WTC11 (cell line): ENCODE measurements around the gene LAMC2. TPM values are rescaled to one million over a fixed set of nuclear protein-coding genes. Genes with fewer than 3 reads are reported as not detected.
A peak's percentile ranks its signal among the peaks of the same experiment; 100 is the strongest.

Experiments
- ATAC-seq: fragments of 200-7000 bp; cut with Tn5 transposase; 2 replicates; pipeline ENCODE4 v1.10.0; 2021; ENCODE audit warnings: mild to moderate bottlenecking, moderate library complexity
- CTCF ChIA-PET: fragments of 300-600 bp; sonication (Branson Sonifier 250); formaldehyde crosslinking; loops from one replicate; lab custom pipeline; 2021; ENCODE audit warnings: antibody characterized with exemption; lab: Charles Lee
- POLR2A ChIA-PET: fragments of 350-600 bp; sonication (Branson Sonifier 250); formaldehyde crosslinking; loops from one replicate; lab custom pipeline; 2021; ENCODE audit warnings: antibody characterized with exemption; lab: Charles Lee
- DNase-seq: peaks from one replicate; pipeline ENCODE4 v3.0.0; 2021; ENCODE audit warnings: low spot score
- H3K27ac Mint-ChIP-seq: 2 replicates; pipeline ENCODE4 v1.8.0; 2021; ENCODE audit warnings: mixed read lengths
- H3K27me3 Mint-ChIP-seq: 2 replicates; pipeline ENCODE4 v1.8.0; 2021; ENCODE audit warnings: low read depth, mild to moderate bottlenecking, moderate library complexity, mixed read lengths
- H3K36me3 Mint-ChIP-seq: 2 replicates; pipeline ENCODE4 v1.8.0; 2021; ENCODE audit warnings: mixed read lengths
- H3K4me1 Mint-ChIP-seq: 2 replicates; pipeline ENCODE4 v1.8.0; 2022; ENCODE audit warnings: mixed read lengths
- H3K4me3 Mint-ChIP-seq: 2 replicates; pipeline ENCODE4 v1.8.0; 2021; ENCODE audit warnings: mild to moderate bottlenecking, moderate library complexity, mixed read lengths
- H3K9me3 Mint-ChIP-seq: 2 replicates; pipeline ENCODE4 v1.8.0; 2021; ENCODE audit warnings: mixed read lengths
- CREB1 ChIP-seq: sonication (generic); formaldehyde crosslinking; IDR thresholded peaks from 2 replicates; pipeline ENCODE4 v1.8.0; 2023; ENCODE audit warnings: mild to moderate bottlenecking, missing genetic modification reagents
- EMX1 ChIP-seq: fragments of 250-450 bp; sonication (Bioruptor Pico); IDR thresholded peaks from 2 replicates; pipeline ENCODE4 v1.8.0; 2021; ENCODE audit warnings: mild to moderate bottlenecking
- FOXJ3 ChIP-seq: sonication (generic); formaldehyde crosslinking; IDR thresholded peaks from 2 replicates; pipeline ENCODE4 v1.9.0; 2021; ENCODE audit warnings: missing genetic modification reagents, mild to moderate bottlenecking, borderline replicate concordance
- FOXP1 ChIP-seq: sonication (generic); formaldehyde crosslinking; IDR thresholded peaks from 2 replicates; pipeline ENCODE4 v1.8.0; 2022; ENCODE audit warnings: missing genetic modification reagents, mild to moderate bottlenecking, moderate library complexity, borderline replicate concordance
- GABPB1 ChIP-seq: sonication (generic); formaldehyde crosslinking; IDR thresholded peaks from 2 replicates; pipeline ENCODE4 v1.8.1; 2023; ENCODE audit warnings: mild to moderate bottlenecking, missing genetic modification reagents
- GRHL2 ChIP-seq: fragments of 250-450 bp; sonication (Bioruptor Pico); IDR thresholded peaks from 2 replicates; pipeline ENCODE4 v1.8.0; 2022; ENCODE audit warnings: mild to moderate bottlenecking, moderate library complexity; ENCODE audit not compliant: insufficient replicate concordance, severe bottlenecking
- JUN ChIP-seq: sonication (generic); formaldehyde crosslinking; IDR thresholded peaks from 2 replicates; pipeline ENCODE4 v1.8.0; 2023; ENCODE audit warnings: mild to moderate bottlenecking, missing genetic modification reagents
- NFATC4 ChIP-seq: fragments of 250-450 bp; sonication (Bioruptor Pico); IDR thresholded peaks from 2 replicates; pipeline ENCODE4 v1.9.0; 2021; ENCODE audit warnings: mild to moderate bottlenecking
- NFE2L1 ChIP-seq: sonication (generic); formaldehyde crosslinking; IDR thresholded peaks from 2 replicates; pipeline ENCODE4 v1.8.1; 2023; ENCODE audit warnings: missing genetic modification reagents
- NR2C2 ChIP-seq: sonication (generic); formaldehyde crosslinking; IDR thresholded peaks from 2 replicates; pipeline ENCODE4 v1.8.0; 2022; ENCODE audit warnings: mild to moderate bottlenecking, missing genetic modification reagents
- NR3C1 ChIP-seq: sonication (generic); formaldehyde crosslinking; conservative IDR thresholded peaks from 2 replicates; pipeline ENCODE4 v1.8.1; 2023; ENCODE audit warnings: low read depth, mild to moderate bottlenecking, missing genetic modification reagents
- PREB ChIP-seq: sonication (generic); formaldehyde crosslinking; IDR thresholded peaks from 2 replicates; pipeline ENCODE4 v1.8.1; 2022; ENCODE audit warnings: mild to moderate bottlenecking, missing genetic modification reagents, moderate library complexity, borderline replicate concordance
- SMAD4 ChIP-seq: sonication (generic); formaldehyde crosslinking; IDR thresholded peaks from 2 replicates; pipeline ENCODE4 v1.8.0; 2022; ENCODE audit warnings: mild to moderate bottlenecking, missing genetic modification reagents
- SP1 ChIP-seq: sonication (generic); formaldehyde crosslinking; conservative IDR thresholded peaks from 2 replicates; pipeline ENCODE4 v1.8.1; 2022; ENCODE audit warnings: missing genetic modification reagents
- ZNF121 ChIP-seq: sonication (generic); formaldehyde crosslinking; IDR thresholded peaks from 2 replicates; pipeline ENCODE4 v1.8.0; 2023; ENCODE audit warnings: missing genetic modification reagents
- ZNF232 ChIP-seq: sonication (generic); formaldehyde crosslinking; IDR thresholded peaks from 2 replicates; pipeline ENCODE4 v1.8.0; 2022; ENCODE audit warnings: mild to moderate bottlenecking, missing genetic modification reagents
- total RNA-seq: library from RNA; stranded (reverse); gene quantifications from 3 replicates; pipeline ENCODE4 v1.2.3, GENCODE V29; 2021
- TF ChIP-seq, protein P1 (sequence below): fragments of 250-450 bp; sonication (Bioruptor Pico); IDR thresholded peaks from 2 replicates; pipeline ENCODE4 v1.9.0; 2021; ENCODE audit warnings: moderate library complexity, mild to moderate bottlenecking, inconsistent platforms, borderline replicate concordance
- TF ChIP-seq, protein P2 (sequence below): fragments of 250-450 bp; sonication (Bioruptor Pico); IDR thresholded peaks from 2 replicates; pipeline ENCODE4 v1.8.0; 2021; ENCODE audit warnings: mild to moderate bottlenecking
- TF ChIP-seq, protein P3 (sequence below): sonication (generic); formaldehyde crosslinking; IDR thresholded peaks from 2 replicates; pipeline ENCODE4 v1.8.1; 2022; ENCODE audit warnings: low read depth, missing genetic modification reagents, borderline replicate concordance
- TF ChIP-seq, protein P4 (sequence below): sonication (generic); formaldehyde crosslinking; IDR thresholded peaks from 2 replicates; pipeline ENCODE4 v1.8.1; 2022; ENCODE audit warnings: low read depth, mild to moderate bottlenecking, moderate library complexity, missing genetic modification reagents, borderline replicate concordance
- TF ChIP-seq, protein P5 (sequence below): sonication (generic); formaldehyde crosslinking; IDR thresholded peaks from 2 replicates; pipeline ENCODE4 v1.8.1; 2023; ENCODE audit warnings: mild to moderate bottlenecking, missing genetic modification reagents
- TF ChIP-seq, protein P6 (sequence below): fragments of 250-450 bp; sonication (Bioruptor Pico); conservative IDR thresholded peaks from 2 replicates; pipeline ENCODE4 v1.9.0; 2021; ENCODE audit warnings: mild to moderate bottlenecking

LAMC2 gene
- total RNA-seq, 1 experiment from 2014 or later, result 7.9 TPM

- POLR2A ChIA-PET, result no interaction called here
- TF ChIP-seq, protein P1, sequence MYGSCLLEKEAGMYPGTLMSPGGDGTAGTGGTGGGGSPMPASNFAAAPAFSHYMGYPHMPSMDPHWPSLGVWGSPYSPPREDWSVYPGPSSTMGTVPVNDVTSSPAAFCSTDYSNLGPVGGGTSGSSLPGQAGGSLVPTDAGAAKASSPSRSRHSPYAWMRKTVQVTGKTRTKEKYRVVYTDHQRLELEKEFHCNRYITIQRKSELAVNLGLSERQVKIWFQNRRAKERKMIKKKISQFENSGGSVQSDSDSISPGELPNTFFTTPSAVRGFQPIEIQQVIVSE, result no peak
- TF ChIP-seq SP1 (CRISPR knock-in tag) (no peak), GABPB1 (CRISPR knock-in tag) (no peak), FOXP1 (CRISPR knock-in tag) (no peak), NR3C1 (CRISPR knock-in tag) (no peak), PREB (CRISPR knock-in tag) (no peak)
- TF ChIP-seq, protein P2, sequence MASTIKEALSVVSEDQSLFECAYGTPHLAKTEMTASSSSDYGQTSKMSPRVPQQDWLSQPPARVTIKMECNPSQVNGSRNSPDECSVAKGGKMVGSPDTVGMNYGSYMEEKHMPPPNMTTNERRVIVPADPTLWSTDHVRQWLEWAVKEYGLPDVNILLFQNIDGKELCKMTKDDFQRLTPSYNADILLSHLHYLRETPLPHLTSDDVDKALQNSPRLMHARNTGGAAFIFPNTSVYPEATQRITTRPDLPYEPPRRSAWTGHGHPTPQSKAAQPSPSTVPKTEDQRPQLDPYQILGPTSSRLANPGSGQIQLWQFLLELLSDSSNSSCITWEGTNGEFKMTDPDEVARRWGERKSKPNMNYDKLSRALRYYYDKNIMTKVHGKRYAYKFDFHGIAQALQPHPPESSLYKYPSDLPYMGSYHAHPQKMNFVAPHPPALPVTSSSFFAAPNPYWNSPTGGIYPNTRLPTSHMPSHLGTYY (CRISPR knock-in tag), result no peak
- TF ChIP-seq, all 79 proteins: peak for 0
- ATAC-seq (no peak), DNase-seq (no peak)
- peaks cover 27% of the 10 kb centered on the region for H3K4me1 Mint-ChIP-seq
- CTCF ChIA-PET, result interaction anchor here (1.1 kb wide), 1 partner anchor 22 kb away, joined by 3 read pairs; no protein-coding TSS in a partner anchor
- H3K27me3 Mint-ChIP-seq, result no peaks in the 10 kb centered on the region
- H3K9me3 Mint-ChIP-seq, result no peaks in the 10 kb centered on the region
- H3K27ac Mint-ChIP-seq, result no peak overlapping the region
- H3K36me3 Mint-ChIP-seq, result no peaks in the 10 kb centered on the region
- no peak overlapping the region for H3K4me3 Mint-ChIP-seq
These were observed 52.0 kb downstream of the LAMC2 start for GRCh38 chr1:183238071-183238470.

GRCh38 chr1:183239220-183239742 lies 53.2 kb downstream of the LAMC2 start:
- no peak for DNase-seq
- ATAC-seq, result no peak
- CTCF ChIA-PET, result interaction anchor here (1.2 to 1.3 kb wide), 2 partner anchors 11 to 39 kb away, joined by 3 to 5 read pairs; no protein-coding TSS in a partner anchor
- Mint-ChIP-seq H3K4me1 (peaks cover 21% of the 10 kb centered on the region), H3K27ac (peak overlapping the region; percentile 3; the same call in 1 of the 2 replicates), H3K4me3 (no peak overlapping the region), H3K27me3 (no peaks in the 10 kb centered on the region), H3K9me3 (no peaks in the 10 kb centered on the region), H3K36me3 (no peaks in the 10 kb centered on the region)
- POLR2A ChIA-PET, result no interaction called here
- no peak for TF ChIP-seq ZNF121 (CRISPR knock-in tag)
- no peak for TF ChIP-seq FOXJ3
- TF ChIP-seq SMAD4, result no peak
- TF ChIP-seq ZNF232, result no peak
- TF ChIP-seq NFATC4, result no peak
- TF ChIP-seq NFE2L1, result no peak
- TF ChIP-seq, protein P3, sequence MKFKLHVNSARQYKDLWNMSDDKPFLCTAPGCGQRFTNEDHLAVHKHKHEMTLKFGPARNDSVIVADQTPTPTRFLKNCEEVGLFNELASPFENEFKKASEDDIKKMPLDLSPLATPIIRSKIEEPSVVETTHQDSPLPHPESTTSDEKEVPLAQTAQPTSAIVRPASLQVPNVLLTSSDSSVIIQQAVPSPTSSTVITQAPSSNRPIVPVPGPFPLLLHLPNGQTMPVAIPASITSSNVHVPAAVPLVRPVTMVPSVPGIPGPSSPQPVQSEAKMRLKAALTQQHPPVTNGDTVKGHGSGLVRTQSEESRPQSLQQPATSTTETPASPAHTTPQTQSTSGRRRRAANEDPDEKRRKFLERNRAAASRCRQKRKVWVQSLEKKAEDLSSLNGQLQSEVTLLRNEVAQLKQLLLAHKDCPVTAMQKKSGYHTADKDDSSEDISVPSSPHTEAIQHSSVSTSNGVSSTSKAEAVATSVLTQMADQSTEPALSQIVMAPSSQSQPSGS, result no peak
- TF ChIP-seq, protein P1, result no peak
- TF ChIP-seq CREB1 (CRISPR knock-in tag), result no peak
- TF ChIP-seq GRHL2 (CRISPR knock-in tag), result no peak
- no peak for TF ChIP-seq JUN (CRISPR knock-in tag)
- TF ChIP-seq, protein P4, sequence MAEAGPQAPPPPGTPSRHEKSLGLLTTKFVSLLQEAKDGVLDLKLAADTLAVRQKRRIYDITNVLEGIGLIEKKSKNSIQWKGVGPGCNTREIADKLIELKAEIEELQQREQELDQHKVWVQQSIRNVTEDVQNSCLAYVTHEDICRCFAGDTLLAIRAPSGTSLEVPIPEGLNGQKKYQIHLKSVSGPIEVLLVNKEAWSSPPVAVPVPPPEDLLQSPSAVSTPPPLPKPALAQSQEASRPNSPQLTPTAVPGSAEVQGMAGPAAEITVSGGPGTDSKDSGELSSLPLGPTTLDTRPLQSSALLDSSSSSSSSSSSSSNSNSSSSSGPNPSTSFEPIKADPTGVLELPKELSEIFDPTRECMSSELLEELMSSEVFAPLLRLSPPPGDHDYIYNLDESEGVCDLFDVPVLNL, result no peak
- no peak for TF ChIP-seq EMX1 (CRISPR knock-in tag)
- TF ChIP-seq, protein P5, sequence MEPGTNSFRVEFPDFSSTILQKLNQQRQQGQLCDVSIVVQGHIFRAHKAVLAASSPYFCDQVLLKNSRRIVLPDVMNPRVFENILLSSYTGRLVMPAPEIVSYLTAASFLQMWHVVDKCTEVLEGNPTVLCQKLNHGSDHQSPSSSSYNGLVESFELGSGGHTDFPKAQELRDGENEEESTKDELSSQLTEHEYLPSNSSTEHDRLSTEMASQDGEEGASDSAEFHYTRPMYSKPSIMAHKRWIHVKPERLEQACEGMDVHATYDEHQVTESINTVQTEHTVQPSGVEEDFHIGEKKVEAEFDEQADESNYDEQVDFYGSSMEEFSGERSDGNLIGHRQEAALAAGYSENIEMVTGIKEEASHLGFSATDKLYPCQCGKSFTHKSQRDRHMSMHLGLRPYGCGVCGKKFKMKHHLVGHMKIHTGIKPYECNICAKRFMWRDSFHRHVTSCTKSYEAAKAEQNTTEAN, result no peak
- TF ChIP-seq, protein P6, sequence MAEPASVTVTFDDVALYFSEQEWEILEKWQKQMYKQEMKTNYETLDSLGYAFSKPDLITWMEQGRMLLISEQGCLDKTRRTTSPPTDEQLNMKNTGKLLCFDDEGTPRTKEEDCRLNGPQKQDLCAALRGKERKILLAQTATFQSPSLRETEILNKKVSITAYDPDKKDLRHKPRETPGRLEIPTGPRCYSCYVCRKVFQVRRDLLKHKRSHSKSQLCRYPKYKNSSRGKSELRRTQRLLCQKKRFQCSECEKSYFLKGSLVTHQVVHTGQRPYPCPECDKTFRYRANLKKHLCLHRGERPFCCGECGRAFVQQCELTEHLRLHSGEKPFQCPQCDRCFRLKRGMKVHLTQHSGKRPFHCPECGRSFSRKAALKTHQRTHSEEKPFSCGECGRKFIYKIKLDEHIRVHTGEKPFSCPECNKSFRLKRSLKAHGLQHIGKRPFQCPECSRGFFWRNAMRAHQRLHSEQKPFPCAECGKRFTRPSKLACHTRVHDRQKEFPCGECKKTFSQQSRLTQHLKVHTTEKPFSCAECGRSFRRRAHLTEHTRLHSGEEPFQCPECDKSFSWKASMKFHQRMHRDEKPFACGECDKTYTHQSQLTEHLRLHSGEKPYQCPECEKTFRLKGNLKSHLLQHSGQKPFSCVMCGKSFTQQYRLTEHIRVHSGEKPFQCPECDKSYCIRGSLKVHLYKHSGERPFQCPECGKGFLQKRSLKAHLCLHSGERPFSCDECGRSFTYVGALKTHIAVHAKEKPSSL (CRISPR knock-in tag), result no peak
- no peak for TF ChIP-seq NR2C2 (CRISPR knock-in tag)
